GM12865 (cell line): ENCODE measurements around the gene PANK4.

Experiments used
- DNase-seq: peaks from one replicate; pipeline ENCODE4 v3.0.0; 2010; ENCODE audit warnings: low read depth
- H3K4me3 ChIP-seq: 2 replicates; pipeline ENCODE4 v1.5.1; 2011; ENCODE audit warnings: mild to moderate bottlenecking, low read depth, low read length, control low read depth
- TF ChIP-seq, protein P1 (sequence below): IDR thresholded peaks from 2 replicates; pipeline ENCODE4 v1.5.1; 2011; ENCODE audit warnings: low read length, control low read depth, low read depth, inconsistent platforms; ENCODE audit not compliant: insufficient read depth; ENCODE audit errors: missing control alignments

The PANK4 gene

DNA sequence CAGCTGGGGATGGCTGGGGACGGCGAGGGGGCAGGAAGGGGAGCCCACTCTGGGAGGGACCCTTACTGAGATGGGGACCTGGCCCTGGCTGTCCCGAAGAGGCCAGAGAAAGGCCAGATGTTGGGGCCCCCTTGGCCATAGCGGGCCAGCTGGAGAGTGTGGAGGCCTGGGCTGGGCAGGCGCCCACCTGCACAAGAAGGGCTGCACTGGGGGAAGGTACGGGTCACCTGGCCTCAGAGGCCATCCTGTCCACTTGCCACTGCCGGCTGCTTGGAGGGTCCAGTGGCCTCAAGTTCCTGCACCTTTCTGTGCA is 55.3 kb downstream of the PANK4 start:
- DNase-seq, result no peak
- TF ChIP-seq, protein P1, sequence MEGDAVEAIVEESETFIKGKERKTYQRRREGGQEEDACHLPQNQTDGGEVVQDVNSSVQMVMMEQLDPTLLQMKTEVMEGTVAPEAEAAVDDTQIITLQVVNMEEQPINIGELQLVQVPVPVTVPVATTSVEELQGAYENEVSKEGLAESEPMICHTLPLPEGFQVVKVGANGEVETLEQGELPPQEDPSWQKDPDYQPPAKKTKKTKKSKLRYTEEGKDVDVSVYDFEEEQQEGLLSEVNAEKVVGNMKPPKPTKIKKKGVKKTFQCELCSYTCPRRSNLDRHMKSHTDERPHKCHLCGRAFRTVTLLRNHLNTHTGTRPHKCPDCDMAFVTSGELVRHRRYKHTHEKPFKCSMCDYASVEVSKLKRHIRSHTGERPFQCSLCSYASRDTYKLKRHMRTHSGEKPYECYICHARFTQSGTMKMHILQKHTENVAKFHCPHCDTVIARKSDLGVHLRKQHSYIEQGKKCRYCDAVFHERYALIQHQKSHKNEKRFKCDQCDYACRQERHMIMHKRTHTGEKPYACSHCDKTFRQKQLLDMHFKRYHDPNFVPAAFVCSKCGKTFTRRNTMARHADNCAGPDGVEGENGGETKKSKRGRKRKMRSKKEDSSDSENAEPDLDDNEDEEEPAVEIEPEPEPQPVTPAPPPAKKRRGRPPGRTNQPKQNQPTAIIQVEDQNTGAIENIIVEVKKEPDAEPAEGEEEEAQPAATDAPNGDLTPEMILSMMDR, result no peak

DNA sequence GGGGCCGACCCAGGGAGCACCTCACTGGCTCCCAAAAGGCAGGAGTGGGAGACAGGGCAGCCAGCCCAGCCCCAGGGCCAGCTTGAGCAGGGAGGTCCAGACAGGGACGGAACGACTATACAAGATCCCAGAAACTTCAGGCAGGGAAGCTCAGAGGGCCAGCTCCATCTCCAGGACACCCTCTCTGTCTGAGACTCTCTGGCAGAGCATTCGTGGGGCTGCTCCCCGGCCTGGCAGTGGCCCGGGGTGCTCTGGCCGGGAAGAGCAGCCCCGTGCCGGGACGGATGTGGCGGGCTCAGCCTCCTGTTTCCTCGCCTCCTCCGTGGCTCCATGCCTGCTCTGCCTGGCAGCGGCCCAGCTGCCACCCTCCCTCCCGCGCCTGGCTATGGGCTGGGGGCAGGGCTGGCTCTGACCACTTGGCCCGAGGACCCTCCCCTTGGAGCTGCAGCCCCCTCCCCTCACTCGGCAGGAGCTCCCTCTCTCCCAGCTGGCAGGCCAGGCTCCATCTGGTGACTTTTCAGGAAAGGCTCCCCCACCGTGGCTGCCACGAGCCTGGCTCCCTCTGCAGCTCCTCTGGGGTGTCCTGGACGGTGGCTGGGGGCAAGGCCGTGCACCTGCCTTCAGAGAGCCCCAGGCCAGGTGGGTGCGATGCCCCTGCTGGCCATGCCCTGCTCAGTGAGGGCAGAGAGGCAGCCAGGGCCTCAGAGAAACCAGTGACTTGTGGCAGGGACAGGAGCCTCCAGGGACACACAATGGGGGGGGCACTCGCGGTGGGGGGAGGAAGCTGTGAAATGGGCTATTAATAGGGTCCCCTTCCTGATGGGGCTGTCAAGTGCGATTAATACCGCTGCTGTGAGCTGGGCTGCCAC is 55.9 kb downstream of the PANK4 start:
- TF ChIP-seq, protein P1, result no peak
- H3K4me3 ChIP-seq, result no peak overlapping the region
- no peak for DNase-seq

More for the DNA sequence above, 55.3 kb downstream of the PANK4 start:
- no peak overlapping the region for H3K4me3 ChIP-seq

DNA sequence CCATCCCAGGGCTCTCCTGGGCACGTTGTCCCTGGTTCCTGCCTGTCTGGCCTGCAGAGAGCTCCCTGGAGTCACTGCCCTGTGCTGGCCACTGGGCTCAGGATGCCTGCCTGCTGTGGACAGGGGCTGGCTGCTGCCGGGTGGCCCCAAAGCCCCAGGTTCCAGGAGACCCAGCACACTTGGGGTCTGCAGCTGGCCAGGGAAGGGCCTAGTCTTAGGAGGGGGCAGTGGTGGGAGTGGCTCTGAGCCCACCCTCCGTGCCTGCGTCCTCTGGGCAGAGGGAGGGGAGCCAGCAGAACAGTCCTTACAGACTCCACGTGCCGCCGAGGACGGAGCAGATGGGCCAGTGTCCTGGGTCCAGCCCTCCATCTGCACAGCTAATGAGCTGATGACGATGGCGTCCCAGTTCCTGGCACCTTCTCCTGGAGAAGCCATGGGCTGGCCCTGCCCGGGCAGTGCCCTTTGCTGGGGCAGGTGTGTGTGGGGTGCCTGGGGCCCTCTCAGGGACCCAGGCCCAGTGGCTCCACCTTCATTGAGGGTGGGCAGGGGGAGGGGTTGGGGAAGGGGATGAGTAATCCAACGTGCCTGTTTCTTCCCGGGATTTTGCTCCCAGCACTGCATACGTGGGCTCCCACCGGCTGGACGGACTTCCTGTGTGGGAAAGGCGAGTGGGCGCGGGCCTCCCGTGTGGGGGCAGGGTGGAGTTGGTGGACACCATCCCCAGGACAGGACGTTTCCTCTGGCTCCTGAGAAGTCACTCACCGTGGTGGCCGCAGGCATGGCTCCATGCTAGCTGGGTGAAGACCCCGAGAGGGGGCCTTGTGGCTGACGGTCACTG is 57.1 kb downstream of the PANK4 start:
- no peak for DNase-seq
- no peak overlapping the region for H3K4me3 ChIP-seq
- TF ChIP-seq, protein P1, result no peak

DNA sequence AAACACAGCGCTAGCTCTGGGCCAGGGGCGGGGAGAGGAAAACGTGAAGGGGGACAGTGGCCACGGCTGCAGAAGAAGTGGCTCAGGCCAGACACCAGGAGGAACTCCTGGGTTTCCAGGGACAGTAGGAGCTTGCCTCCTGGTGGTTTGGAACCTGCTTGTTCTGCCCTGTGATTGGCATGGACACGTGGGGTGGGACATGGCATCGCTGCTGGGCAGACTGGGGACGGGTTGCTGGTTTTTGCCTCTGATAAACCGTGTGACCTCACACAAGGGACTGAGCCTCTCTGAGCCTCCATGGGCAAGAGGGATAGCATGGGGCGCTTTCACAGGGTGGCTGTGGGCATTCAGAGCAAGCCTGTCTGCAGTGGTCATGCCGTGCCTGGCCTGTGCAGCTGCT is 57.9 kb downstream of the PANK4 start:
- TF ChIP-seq, protein P1, result no peak
- no peak overlapping the region for H3K4me3 ChIP-seq
- no peak for DNase-seq

DNA sequence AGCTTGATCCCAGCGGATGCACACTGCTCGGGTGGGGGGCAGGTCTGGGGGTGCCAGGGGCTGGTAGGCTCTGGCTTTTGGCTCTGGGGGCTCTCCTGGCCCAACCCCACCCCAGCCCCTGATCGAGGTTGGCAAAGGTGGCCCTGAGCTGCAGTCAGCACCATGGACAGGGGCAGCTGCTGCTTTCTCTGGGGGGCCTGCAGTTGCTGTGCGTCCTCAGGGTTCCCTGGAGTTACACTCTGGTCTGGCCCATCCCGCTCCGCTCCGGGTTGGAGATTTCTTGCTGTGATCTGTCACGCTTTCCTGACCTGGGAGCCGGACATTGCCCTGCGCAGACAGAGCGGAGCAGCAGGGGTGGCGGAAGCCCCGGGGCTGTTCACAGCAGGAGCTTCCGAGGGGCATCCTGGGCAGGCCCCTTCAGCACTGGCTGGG is 58.3 kb downstream of the PANK4 start:
- H3K4me3 ChIP-seq, result no peak overlapping the region
- no peak for DNase-seq
- TF ChIP-seq, protein P1, result no peak

DNA sequence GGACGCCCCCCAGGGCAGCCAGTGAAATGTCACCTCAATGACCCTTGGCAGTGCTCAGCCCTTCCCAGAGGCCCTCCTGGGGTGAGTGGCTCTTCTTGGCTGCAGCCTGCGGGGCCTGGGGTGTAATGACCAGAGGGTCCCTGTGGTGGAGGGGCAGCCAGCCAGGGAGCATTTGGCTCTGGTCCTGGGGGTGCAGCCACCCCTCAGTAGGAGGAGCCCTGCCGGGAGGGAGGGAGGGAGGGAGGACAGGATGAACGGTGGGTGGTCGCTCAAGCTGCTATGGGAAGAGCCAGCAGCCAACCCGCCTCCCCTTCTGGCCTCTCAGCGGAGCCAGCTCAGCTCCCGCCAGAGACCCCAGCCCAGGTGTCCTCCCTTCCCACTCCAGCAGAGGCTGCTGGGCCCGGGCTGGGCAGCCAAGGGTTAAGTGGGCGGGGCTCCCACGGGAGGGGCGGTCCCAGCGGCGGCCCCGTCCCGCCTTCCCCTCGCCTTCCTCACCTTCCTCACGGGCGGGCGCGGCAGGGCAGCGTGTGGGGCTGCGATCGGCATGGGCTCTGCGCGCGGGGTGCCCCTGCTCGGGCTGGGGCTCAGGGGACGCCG is 59.3 kb downstream of the PANK4 start:
- TF ChIP-seq, protein P1, result no peak
- no peak for DNase-seq
- no peak overlapping the region for H3K4me3 ChIP-seq
